Epithelial cell of esophagus (primary cell): ENCODE measurements around the gene CCDC85C.

ENCODE experiments used
- DNase-seq: peaks from one replicate; pipeline ENCODE4 v3.0.0; 2010; ENCODE audit warnings: low read depth
- H3K4me3 ChIP-seq: 2 replicates; pipeline ENCODE4 v1.5.1; 2011; ENCODE audit warnings: mild to moderate bottlenecking, low read length, control low read depth
- CTCF ChIP-seq: IDR thresholded peaks from 2 replicates; pipeline ENCODE4 v1.5.1; 2011; ENCODE audit warnings: low read depth, mild to moderate bottlenecking, low read length, control low read depth, inconsistent platforms; ENCODE audit not compliant: insufficient read depth; ENCODE audit errors: missing control alignments

Gene CCDC85C

GRCh38 chr14:99468081-99468480 lies 135.9 kb downstream of the CCDC85C start:
- TF ChIP-seq CTCF = no peak
- no peak for DNase-seq
- H3K4me3 ChIP-seq = no peak overlapping the region

GRCh38 chr14:99467336-99468078 lies 136.5 kb downstream of the CCDC85C start:
- no peak for TF ChIP-seq CTCF
- no peak for DNase-seq
- no peak overlapping the region for H3K4me3 ChIP-seq

GRCh38 chr14:99466758-99467157 lies 137.2 kb downstream of the CCDC85C start:
- no peak for TF ChIP-seq CTCF
- DNase-seq = no peak
- H3K4me3 ChIP-seq = no peak overlapping the region

GRCh38 chr14:99465288-99465687 lies 138.7 kb downstream of the CCDC85C start:
- no peak overlapping the region for H3K4me3 ChIP-seq
- no peak for DNase-seq
- TF ChIP-seq CTCF = no peak

GRCh38 chr14:99463974-99464373 lies 140.0 kb downstream of the CCDC85C start:
- no peak overlapping the region for H3K4me3 ChIP-seq
- DNase-seq = no peak
- TF ChIP-seq CTCF = no peak

- H3K4me3 ChIP-seq = no peak overlapping the region
- TF ChIP-seq CTCF = no peak
- DNase-seq = peak; percentile 44
Observed at GRCh38 chr14:99462210-99462609, 141.8 kb downstream of the CCDC85C start.
